GM21447 (cell line): ENCODE results near the gene HNRNPF.

Experiments used
- ATAC-seq: cut with Tn5 transposase; IDR thresholded peaks from one replicate; pipeline ENCODE4 v1.9.1; 2021; ENCODE audit not compliant: unreplicated experiment

HNRNPF gene

GRCh38 chr10:43377424-43377883, 31.5 kb downstream of the HNRNPF start:
- no peak for ATAC-seq

DNA sequence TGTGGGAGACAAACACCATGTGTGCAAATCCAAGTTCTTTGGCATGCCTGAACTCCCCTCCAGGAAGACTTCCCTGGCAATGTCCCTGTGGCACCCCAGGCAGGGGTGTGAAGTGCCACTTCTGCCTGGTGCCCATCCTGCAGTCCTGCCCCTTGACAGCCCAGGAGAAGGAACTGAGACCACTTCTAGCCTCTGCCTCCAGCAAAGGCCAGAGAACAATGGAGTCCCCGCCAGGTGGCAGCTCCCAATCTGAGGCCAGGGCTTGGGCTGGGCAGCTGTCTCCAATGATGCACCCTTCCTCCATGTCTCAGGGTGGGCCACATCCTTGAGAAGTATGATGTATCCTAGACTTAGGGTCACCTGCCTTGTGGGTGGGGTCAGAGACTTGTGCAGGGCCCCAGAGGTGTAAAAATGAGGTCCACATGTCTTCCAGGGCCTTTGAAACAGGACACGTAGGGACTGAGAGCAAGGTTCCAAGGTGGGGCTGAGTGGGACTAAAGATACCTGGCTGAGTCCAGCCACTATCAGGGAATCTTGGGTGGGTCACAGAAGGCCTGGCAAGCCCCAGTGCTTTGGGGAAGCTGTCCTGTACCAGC, 32.1 kb downstream of the HNRNPF start:
- no peak for ATAC-seq

DNA sequence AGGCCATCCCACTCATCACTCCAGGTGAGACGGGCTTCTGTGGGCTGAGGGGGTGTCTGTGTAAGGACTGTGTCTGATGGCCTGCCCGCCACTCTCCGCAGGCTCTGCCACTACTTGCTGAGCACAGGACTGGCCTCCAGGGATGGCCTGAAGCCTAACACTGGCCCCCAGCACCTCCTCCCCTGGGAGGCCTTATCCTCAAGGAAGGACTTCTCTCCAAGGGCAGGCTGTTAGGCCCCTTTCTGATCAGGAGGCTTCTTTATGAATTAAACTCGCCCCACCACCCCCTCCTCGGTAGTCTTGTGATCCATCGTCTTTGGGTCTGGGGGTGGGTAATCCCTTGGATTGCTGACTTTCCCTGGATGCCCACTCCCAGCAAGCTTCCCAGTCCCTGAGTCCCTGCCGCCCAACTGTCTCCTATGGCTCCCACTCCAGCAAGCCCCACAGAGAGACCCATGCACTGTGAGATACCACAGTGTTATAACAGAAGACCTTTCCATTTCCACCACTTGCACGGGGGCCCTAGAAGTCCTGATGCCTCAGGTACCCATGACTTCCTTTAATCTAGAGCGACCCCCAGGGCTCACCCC, 32.8 kb downstream of the HNRNPF start:
- ATAC-seq = no peak

DNA sequence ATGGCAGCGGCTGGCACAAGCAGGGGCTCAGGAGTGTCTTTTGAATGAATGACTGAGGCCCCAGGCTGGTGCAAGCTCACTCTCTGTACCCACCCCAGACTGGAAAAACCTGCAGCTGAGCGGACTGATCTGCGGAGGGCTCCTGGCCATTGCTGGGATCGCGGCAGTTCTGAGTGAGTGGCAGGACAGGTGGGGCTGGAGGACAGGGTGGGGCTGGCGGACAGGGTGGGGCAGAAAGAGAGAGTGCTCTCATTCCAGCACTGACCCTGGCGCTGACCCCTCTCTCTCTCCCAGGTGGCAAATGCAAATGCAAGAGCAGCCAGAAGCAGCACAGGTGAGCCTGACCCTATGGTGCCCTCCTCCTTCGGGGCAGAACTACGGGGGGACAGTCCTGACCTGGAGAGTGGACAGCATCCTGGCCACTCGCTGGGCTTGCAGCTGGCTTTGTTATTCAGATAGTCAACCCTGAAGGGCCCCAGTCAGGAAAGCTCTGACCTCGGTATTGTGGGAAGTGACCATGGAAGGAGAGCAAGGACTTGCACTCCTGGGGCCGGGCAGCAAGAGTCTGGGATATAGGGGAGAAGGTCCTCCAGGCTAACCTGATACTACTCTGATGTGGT, 33.5 kb downstream of the HNRNPF start:
- no peak for ATAC-seq

- no peak for ATAC-seq
These were observed 34.8 kb downstream of the HNRNPF start for GRCh38 chr10:43374194-43374593.

DNA sequence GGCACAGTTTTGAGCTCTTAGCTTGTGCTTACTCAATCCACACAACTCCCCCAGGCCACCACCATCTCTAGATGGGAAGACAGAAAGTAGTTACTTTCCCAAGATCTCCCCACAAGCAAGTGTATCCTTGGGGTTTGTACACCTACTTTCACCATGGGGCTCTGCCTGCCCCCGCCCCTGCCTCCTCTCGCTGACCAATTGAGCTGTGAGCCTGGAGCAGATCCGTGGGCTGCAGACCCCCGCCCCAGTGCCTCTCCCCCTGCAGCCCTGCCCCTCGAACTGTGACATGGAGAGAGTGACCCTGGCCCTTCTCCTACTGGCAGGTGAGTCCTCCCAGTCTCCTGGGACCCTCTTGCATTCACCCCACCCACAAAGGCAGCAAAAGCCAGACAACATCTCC, 35.5 kb downstream of the HNRNPF start:
- ATAC-seq = no peak

- no peak for ATAC-seq
These were observed 36.1 kb downstream of the HNRNPF start for GRCh38 chr10:43372765-43373361.

- ATAC-seq = no peak
These were observed 37.6 kb downstream of the HNRNPF start, which contains the start of gene FXYD4 for GRCh38 chr10:43371418-43371817. Gene FXYD4, plus strand, starts transcription at chr10:43371636. Its CDS starts 2,111 bp downstream, at chr10:43373747.

DNA sequence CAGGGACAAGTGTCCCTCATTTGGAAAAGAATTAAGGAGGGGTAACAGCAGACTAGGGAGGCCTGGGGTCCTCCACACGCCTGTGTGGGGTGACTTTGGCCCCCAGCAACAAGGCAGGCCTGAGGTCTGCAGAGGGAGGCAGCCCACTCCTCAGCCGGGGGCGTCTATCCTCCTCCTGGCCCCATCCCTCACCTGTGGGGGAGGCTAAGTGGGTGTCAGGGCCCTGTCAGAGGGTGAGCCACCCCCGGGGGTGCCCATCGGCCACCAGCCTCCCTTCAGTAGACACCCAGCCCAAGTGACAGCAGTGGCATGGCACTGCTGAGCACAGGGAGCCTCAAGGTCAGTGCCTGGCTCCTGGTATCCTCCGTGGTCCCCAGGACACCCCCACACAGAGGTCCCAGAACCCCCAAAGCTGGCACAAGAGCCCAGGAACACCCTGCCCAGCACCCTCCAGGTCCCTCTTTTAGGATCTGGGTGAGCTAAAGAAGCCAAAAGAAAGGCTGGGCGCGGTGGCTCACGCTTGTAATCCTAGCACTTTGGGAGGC, 38.2 kb downstream of the HNRNPF start:
- no peak for ATAC-seq

DNA sequence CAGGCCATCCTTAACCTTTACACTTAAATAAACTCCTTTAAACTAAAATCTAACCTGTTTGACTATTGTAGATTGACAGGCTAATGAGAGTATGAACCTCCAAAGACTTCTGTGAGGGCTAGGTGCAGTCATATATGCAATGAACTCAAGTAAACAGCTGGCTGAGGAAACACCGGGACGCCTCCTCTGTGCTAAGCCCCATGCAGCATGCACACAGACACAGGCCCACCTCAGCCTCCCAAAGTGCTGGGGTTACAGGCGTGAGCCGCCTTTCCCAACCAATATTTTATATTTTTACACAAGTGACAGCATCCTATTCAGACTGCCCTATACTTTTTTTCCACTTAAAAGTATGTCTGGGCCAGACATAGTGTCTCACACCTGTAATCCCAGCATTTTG, 39.1 kb downstream of the HNRNPF start:
- ATAC-seq = no peak

DNA sequence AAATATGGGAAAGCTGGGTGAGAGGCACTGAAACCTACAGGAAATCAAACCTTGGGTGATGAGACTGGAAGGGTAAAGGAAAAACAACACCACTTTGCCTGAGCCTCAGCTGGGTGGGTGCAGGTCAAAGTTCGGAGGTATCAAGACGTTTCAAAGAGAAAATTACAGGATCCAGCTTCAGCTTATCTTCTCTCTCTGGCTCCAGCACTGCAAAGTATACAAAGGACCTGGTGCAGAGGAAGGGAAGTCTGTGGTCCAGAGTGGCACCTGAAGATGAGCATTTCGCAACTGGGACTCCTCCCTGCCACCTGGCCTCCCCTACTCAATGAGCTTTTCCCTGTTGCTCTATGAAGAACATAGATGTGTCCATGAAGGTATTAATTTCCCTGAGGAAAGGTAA, 44.0 kb downstream of the HNRNPF start:
- ATAC-seq = no peak

DNA sequence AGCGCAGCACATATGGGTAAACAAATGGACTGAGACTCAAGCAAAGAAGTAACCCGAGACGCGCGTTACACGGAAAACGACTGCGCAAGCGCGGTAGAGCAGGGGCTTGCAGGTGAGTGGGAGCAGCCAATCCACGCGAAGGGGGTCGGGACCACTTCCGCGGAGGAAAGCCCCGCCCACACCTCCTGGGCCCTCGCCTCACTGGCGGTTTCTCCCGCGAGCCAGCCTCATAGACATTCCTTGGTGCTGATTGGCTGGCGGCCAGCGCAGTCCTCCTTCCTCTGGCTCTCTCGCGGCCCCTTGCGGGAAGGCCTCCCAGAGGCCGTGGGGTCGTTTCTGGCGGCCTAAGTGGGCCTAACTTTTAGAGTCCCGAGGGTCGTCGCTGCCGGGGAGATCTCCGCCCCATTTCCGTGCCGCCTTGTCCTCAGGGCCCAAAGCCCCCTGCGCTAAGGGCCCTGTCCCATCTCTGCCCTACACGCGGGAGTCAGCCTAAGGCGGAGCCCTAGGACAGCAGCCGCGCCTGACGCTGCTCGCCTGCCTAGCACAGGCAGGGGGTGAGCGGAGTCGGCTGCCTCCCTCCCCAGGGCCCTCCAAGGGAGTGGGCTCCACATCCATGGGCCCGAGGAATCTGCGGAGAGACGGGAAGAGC, 46.7 kb downstream of the HNRNPF start:
- peak; percentile 98 for ATAC-seq

GRCh38 chr10:43361547-43362190, 47.3 kb downstream of the HNRNPF start:
- no peak for ATAC-seq

DNA sequence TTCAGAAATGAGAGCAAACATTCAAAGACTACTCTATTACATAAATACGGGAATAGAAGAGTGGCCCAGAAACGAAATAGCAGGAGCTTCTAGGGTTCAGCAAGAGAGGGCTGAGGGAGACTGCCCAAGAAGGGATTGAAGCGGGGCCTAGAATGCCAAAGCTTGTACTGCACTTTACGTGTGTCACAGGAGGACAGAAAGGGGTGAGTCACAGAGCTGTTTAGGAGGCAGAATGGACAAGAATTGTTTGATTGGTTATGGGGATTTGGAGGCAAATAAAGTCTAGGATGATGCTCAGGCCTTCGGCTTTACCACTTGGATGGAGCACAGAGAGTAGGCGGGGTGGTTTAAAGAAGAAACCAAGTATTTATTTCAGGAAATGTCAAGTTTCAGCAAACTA, 48.9 kb downstream of the HNRNPF start:
- ATAC-seq = no peak

GRCh38 chr10:43355749-43356371, 53.1 kb downstream of the HNRNPF start:
- no peak for ATAC-seq

DNA sequence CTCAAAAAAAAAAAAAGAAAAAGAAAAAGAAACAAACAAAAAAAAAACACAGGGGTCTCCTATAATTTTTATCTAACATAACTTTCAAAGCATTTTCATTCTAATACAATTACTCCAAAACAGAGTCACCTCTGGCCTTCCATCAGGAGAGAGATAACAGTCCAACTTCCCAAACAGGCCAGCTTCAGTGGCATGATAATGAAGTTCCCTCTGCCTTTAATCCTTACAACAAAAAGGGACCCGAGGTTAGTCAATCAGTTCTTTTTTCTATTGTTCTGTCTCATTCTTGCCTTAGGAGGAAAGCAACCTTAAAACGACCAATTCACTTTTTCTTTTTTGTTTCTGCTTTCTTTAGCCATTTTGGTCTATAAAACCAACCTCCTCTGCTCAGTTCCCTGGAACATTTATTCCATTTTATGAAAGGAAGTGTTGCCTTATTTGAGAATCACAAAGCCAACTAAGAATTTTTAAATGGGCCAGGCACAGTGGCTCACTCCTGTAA, 54.1 kb downstream of the HNRNPF start:
- no peak for ATAC-seq

DNA sequence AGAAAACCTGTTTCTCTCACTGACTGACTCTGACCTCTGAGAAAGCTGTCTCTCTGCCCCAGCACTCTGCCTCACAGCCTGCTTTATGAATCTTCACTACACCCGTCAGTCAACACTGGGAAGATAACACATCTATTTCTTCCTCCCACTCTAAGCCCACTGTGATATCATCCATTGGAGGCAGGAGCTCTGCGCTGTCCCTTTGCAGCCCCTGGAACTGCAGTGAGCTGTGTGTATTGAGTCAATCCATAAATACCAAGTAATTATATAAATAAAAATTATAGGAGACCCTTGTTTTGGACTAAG, 54.7 kb downstream of the HNRNPF start:
- ATAC-seq = no peak

- ATAC-seq = no peak
These were observed 55.3 kb downstream of the HNRNPF start for GRCh38 chr10:43353495-43354329.

DNA sequence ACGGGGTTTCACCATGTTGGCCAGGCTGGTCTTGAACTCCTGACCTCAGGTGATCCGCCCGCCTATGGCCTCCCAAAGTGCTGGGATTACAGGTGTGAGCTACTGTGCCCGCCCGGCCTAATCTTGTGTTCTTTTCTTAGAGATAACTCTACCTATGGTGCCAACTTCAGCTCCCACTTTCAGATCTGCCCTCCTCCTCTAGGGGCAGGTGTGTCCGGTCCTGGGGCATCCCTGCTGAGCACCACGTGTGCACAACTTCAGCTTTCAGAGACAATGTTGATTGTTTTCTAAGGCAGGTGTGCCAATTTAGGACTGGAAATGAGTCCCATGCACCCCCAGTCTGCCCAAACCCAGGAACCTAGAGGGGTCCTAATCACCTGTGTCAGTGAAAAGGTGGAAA, 56.0 kb downstream of the HNRNPF start:
- no peak for ATAC-seq
